SK-N-SH (cell line): Measurements from ENCODE around the gene FASTK. TPM values are rescaled to one million over a fixed set of nuclear protein-coding genes. Genes with fewer than 3 reads are reported as not detected.

Experiments
- CTCF ChIA-PET: fragments of 300-600, 350-600 bp; formaldehyde crosslinking; extraction: SDS; loops from one replicate; lab custom pipeline; 2021; lab: Yijun Ruan, JAX
- POLR2A ChIA-PET: fragments of 350-600 bp; sonication (Branson Sonifier 250); formaldehyde crosslinking; extraction: SDS; loops from one replicate; lab custom pipeline; 2020; ENCODE audit warnings: antibody characterized with exemption, inconsistent platforms; lab: Yijun Ruan, JAX
- DNase-seq: peaks from one replicate; pipeline ENCODE4 v3.0.0; 2012
- H2AFZ ChIP-seq: fragments of 200-600 bp; sonication (generic); 2 replicates; pipeline ENCODE4 v1.8.1; 2016; ENCODE audit warnings: antibody characterized with exemption, mild to moderate bottlenecking, low read depth
- H3F3A ChIP-seq: fragments of 200-600 bp; sonication (generic); replicated peaks from 2 replicates; pipeline ENCODE3; 2016; ENCODE audit warnings: antibody characterized with exemption, mild to moderate bottlenecking; ENCODE audit not compliant: insufficient read depth
- H3K27ac ChIP-seq, 2 experiments: fragments of 200-500 bp in 1 of 2; fragments of 200-600 bp in 1 of 2; sonication (Bioruptor generic) in 1 of 2; sonication (generic), shearing (Covaris generic) in 1 of 2; 2 replicates each; pipeline versions ENCODE4 v1.5.1 to v1.6.1; 2014 to 2016; ENCODE audit warnings: low read depth in 2 of 2, inconsistent platforms in 1 of 2, low read length in 1 of 2, mild to moderate bottlenecking in 1 of 2, mixed read lengths in 1 of 2
- H3K27me3 ChIP-seq: fragments of 200-600 bp; sonication (generic), shearing (Covaris generic); 2 replicates; pipeline ENCODE4 v1.6.1; 2016; ENCODE audit warnings: mixed run types; ENCODE audit not compliant: insufficient read depth
- H3K36me3 ChIP-seq, 2 experiments: fragments of 200-500 bp in 1 of 2; fragments of 200-600 bp in 1 of 2; sonication (Bioruptor generic) in 1 of 2; sonication (generic) in 1 of 2; replicated peaks in 1 of 2; 2 replicates each; pipeline versions ENCODE3 to v1.5.1; 2014 to 2016; ENCODE audit warnings: low read length in 1 of 2, mild to moderate bottlenecking in 1 of 2; ENCODE audit not compliant: insufficient read depth in 2 of 2, control insufficient read depth in 1 of 2
- H3K4me1 ChIP-seq, 2 experiments: fragments of 200-500 bp in 1 of 2; fragments of 200-600 bp in 1 of 2; sonication (Bioruptor generic) in 1 of 2; sonication (generic), shearing (Covaris generic) in 1 of 2; 2 replicates each; pipeline versions ENCODE4 v1.5.1 to v1.6.1; 2014 to 2016; ENCODE audit warnings: low read depth in 1 of 2, low read length in 1 of 2, mixed run types in 1 of 2; ENCODE audit not compliant: insufficient read depth in 2 of 2, control insufficient read depth in 1 of 2
- H3K4me2 ChIP-seq: fragments of 200-600 bp; sonication (generic), shearing (Covaris generic); 2 replicates; pipeline ENCODE4 v1.6.1; 2017; ENCODE audit warnings: mixed run types
- H3K4me3 ChIP-seq, 2 experiments: fragments of 200-500 bp in 1 of 2; fragments of 200-600 bp in 1 of 2; sonication (Bioruptor generic) in 1 of 2; sonication (generic), shearing (Covaris generic) in 1 of 2; 2 replicates each; pipeline versions ENCODE4 v1.5.1 to v1.8.1; 2014 to 2016; ENCODE audit warnings: low read depth in 2 of 2, inconsistent platforms in 1 of 2, low read length in 1 of 2, mild to moderate bottlenecking in 1 of 2, mixed read lengths in 1 of 2, moderate library complexity in 1 of 2
- H3K79me2 ChIP-seq: fragments of 200-600 bp; sonication (generic); 2 replicates; pipeline ENCODE4 v1.8.1; 2017; ENCODE audit warnings: mild to moderate bottlenecking; ENCODE audit not compliant: insufficient read depth
- H3K9ac ChIP-seq: fragments of 200-600 bp; sonication (generic); 2 replicates; pipeline ENCODE4 v1.6.1; 2017; ENCODE audit warnings: mixed run types
- H3K9me2 ChIP-seq: fragments of 200-600 bp; sonication (generic); 2 replicates; pipeline ENCODE4 v1.6.1; 2017; ENCODE audit warnings: mixed run types
- H3K9me3 ChIP-seq: fragments of 200-600 bp; sonication (generic); 2 replicates; pipeline ENCODE4 v1.6.1; 2017; ENCODE audit warnings: mixed run types, mild to moderate bottlenecking, moderate library complexity
- H4K20me1 ChIP-seq: fragments of 200-600 bp; sonication (generic); 2 replicates; pipeline ENCODE4 v1.6.1; 2017; ENCODE audit warnings: mild to moderate bottlenecking, mixed run types; ENCODE audit not compliant: insufficient read depth
- CTCF ChIP-seq: fragments of 200-600 bp; sonication (generic); IDR thresholded peaks from 2 replicates; pipeline ENCODE4 v1.6.1; 2017; ENCODE audit warnings: antibody characterized with exemption, mild to moderate bottlenecking, moderate library complexity
- ELF1 ChIP-seq: IDR thresholded peaks from 2 replicates; pipeline ENCODE4 v1.4.0; 2012
- FOXM1 ChIP-seq: IDR thresholded peaks from 2 replicates; pipeline ENCODE4 v1.4.0; 2012; ENCODE audit warnings: low read depth, mild to moderate bottlenecking
- MEF2A ChIP-seq: IDR thresholded peaks from 2 replicates; pipeline ENCODE4 v1.4.0; 2012; ENCODE audit warnings: low read depth, borderline replicate concordance
- NRF1 ChIP-seq: IDR thresholded peaks from 2 replicates; pipeline ENCODE4 v1.6.1; 2012; ENCODE audit warnings: low read depth, mild to moderate bottlenecking, low read length
- POLR2AphosphoS5 ChIP-seq: IDR thresholded peaks from 2 replicates; pipeline ENCODE4 v1.6.1; 2012; ENCODE audit warnings: low read depth, low read length
- RAD21 ChIP-seq: IDR thresholded peaks from 2 replicates; pipeline ENCODE4 v1.6.1; 2012; ENCODE audit warnings: mild to moderate bottlenecking, low read length
- RXRA ChIP-seq: IDR thresholded peaks from 2 replicates; pipeline ENCODE4 v1.4.0; 2012; ENCODE audit warnings: low read depth, mild to moderate bottlenecking, borderline replicate concordance
- SIN3A ChIP-seq: IDR thresholded peaks from 2 replicates; pipeline ENCODE4 v1.6.1; 2012; ENCODE audit warnings: low read depth, mild to moderate bottlenecking, low read length, moderate library complexity, borderline replicate concordance
- TCF12 ChIP-seq: IDR thresholded peaks from 2 replicates; pipeline ENCODE4 v1.4.0; 2012
- YY1 ChIP-seq: IDR thresholded peaks from 2 replicates; pipeline ENCODE4 v1.4.0; 2012; ENCODE audit warnings: low read depth, mild to moderate bottlenecking
- WGBS: methylation state at CpG from one replicate; pipeline ENCODE4 v1.1.6; 2017; ENCODE audit warnings: low lambda C conversion rate; 5-methylcytosine and 5-hydroxymethylcytosine counted together
- polyA plus RNA-seq, 3 experiments: library from polyadenylated mRNA; depleted of rRNA; stranded (reverse); fragments of >200 nt; gene quantifications; 2 replicates each; pipeline ENCODE4 v1.2.3, GENCODE V29; 2012
- TF ChIP-seq, protein P1 (sequence below): IDR thresholded peaks from 2 replicates; pipeline ENCODE4; 2012
- TF ChIP-seq, protein P2 (sequence below): IDR thresholded peaks from 2 replicates; pipeline ENCODE4 v1.4.0; 2012; ENCODE audit warnings: low read depth, borderline replicate concordance
- TF ChIP-seq, protein P3 (sequence below): IDR thresholded peaks from 2 replicates; pipeline ENCODE4 v1.4.0; 2012; ENCODE audit warnings: low read depth

FASTK gene
- polyA plus RNA-seq, 1 of the 3 experiments (the other 2 are of a cell fraction): 125 TPM

DNA sequence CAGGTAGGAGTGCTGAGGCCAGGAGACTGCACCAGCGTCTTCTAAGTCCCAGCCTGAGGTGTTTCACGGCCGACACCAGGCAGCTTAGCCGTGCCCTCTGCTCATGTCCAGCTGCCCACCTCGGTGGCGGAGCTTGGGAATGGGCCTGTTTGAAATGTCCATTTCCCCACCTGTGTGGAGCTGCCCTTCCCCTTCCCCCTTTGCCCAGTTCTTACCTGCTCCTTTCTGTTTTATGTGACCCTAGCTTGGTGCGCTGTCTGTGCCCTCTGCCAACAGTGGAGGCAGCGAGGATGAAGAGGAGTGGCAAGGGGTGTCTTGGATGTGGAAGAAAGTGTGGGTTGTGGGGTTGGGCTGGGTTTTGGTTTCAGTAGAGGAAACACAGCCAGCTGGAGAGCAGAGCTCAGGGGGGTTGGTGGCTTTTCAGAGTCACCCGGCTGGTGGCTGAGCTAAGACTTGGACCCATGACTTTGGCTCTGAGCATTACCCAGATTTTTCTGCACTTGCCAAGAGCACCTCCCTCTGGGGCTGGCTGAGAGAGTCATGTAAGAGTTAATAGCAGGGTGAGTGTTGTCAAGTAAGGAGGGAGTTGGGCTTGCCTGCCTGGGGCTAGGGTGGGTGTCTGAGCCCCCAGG lies 49.5 kb upstream of the FASTK start:
- Histone ChIP-seq H3K36me3 (peaks cover 20 to 88% of the 10 kb centered on the region in 2 experiments), H4K20me1 (peaks cover 14% of the 10 kb centered on the region; the same call in 1 of the 2 replicates), H3K79me2 (peaks cover 8% of the 10 kb centered on the region; the same call in 1 of the 2 replicates), H3K27ac (no peak overlapping the region; a peak in 1 of 4 replicates), H3F3A (no peaks in the 10 kb centered on the region), H3K4me3 (no peak overlapping the region), H2AFZ (no peak overlapping the region), H3K4me1 (peaks cover 0 to 34% of the 10 kb centered on the region in 2 experiments; a peak in 1 of 4 replicates), H3K9me2 (no peaks in the 10 kb centered on the region), H3K9me3 (no peaks in the 10 kb centered on the region), H3K9ac (no peak overlapping the region), H3K4me2 (no peak overlapping the region), H3K27me3 (no peaks in the 10 kb centered on the region)
- TF ChIP-seq ELF1 (no peak), POLR2AphosphoS5 (no peak), FOXM1 (no peak), CTCF (no peak), SIN3A (no peak), YY1 (no peak), RXRA (no peak), NRF1 (no peak), MEF2A (no peak), TCF12 (no peak), RAD21 (no peak)
- TF ChIP-seq, protein P1, sequence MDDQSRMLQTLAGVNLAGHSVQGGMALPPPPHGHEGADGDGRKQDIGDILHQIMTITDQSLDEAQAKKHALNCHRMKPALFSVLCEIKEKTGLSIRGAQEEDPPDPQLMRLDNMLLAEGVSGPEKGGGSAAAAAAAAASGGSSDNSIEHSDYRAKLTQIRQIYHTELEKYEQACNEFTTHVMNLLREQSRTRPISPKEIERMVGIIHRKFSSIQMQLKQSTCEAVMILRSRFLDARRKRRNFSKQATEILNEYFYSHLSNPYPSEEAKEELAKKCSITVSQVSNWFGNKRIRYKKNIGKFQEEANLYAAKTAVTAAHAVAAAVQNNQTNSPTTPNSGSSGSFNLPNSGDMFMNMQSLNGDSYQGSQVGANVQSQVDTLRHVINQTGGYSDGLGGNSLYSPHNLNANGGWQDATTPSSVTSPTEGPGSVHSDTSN: no peak
- TF ChIP-seq, protein P2, sequence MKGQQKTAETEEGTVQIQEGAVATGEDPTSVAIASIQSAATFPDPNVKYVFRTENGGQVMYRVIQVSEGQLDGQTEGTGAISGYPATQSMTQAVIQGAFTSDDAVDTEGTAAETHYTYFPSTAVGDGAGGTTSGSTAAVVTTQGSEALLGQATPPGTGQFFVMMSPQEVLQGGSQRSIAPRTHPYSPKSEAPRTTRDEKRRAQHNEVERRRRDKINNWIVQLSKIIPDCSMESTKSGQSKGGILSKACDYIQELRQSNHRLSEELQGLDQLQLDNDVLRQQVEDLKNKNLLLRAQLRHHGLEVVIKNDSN: no peak
- TF ChIP-seq, protein P3, sequence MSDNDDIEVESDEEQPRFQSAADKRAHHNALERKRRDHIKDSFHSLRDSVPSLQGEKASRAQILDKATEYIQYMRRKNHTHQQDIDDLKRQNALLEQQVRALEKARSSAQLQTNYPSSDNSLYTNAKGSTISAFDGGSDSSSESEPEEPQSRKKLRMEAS: no peak
- ChIA-PET POLR2A (no interaction called here), CTCF (interaction anchor here (0.9 to 18.0 kb wide), 7 partner anchors 9 to 112 kb away, joined by 3 to 243 read pairs (median 4); partner anchors contain the start of gene GBX1)
- DNase-seq: no peak
- 100% methylated on average over 9 of the region's 9 CpGs for WGBS
